ENCODE data around the gene PIK3R1.

PIK3R1 gene

GRCh38 chr5:68304421-68305052 lies 89.0 kb downstream of the PIK3R1 start:
- no peak overlapping the region for H3K9ac ChIP-seq (ENCODE audit: low read length in 5 of 5)
- H3K27ac ChIP-seq (ENCODE audit: low read depth, low read length): no peak overlapping the region
- H3K4me3 ChIP-seq (ENCODE audit: low read depth in 1 of 5, low read length in 5 of 5): no peak overlapping the region
- no peaks in the 10 kb centered on the region for H3K9me3 ChIP-seq (ENCODE audit: control insufficient read depth in 5 of 5, low read length in 5 of 5)
- no peaks in the 10 kb centered on the region for H3K27me3 ChIP-seq (ENCODE audit: control insufficient read depth in 5 of 5, insufficient read depth in 4 of 5, low read length in 5 of 5)
- peaks cover 2 to 13% (median 11%) of the 10 kb centered on the region in 5 donors for H3K36me3 ChIP-seq (ENCODE audit: control insufficient read depth in 5 of 5, insufficient read depth in 5 of 5, low read length in 5 of 5)
- peaks cover 0 to 2% (median 0%) of the 10 kb centered on the region in 5 donors for H3K4me1 ChIP-seq (ENCODE audit: control insufficient read depth in 5 of 5, insufficient read depth in 5 of 5, low read length in 5 of 5)

- Histone ChIP-seq H3K27me3 (ENCODE audit: control insufficient read depth in 5 of 5, insufficient read depth in 4 of 5, low read length in 5 of 5) (no peaks in the 10 kb centered on the region), H3K36me3 (ENCODE audit: control insufficient read depth in 5 of 5, insufficient read depth in 5 of 5, low read length in 5 of 5) (peaks cover 1 to 7% (median 6%) of the 10 kb centered on the region in 5 donors), H3K9ac (ENCODE audit: low read length in 5 of 5) (no peak overlapping the region), H3K4me3 (ENCODE audit: low read depth in 1 of 5, low read length in 5 of 5) (no peak overlapping the region), H3K9me3 (ENCODE audit: control insufficient read depth in 5 of 5, low read length in 5 of 5) (no peaks in the 10 kb centered on the region), H3K27ac (ENCODE audit: low read depth, low read length) (no peak overlapping the region), H3K4me1 (ENCODE audit: control insufficient read depth in 5 of 5, insufficient read depth in 5 of 5, low read length in 5 of 5) (no peaks in the 10 kb centered on the region)
Observed at GRCh38 chr5:68305223-68305870, 89.8 kb downstream of the PIK3R1 start.

GRCh38 chr5:68306361-68307014 lies 90.9 kb downstream of the PIK3R1 start:
- Histone ChIP-seq H3K9ac (ENCODE audit: low read length in 5 of 5) (no peak overlapping the region), H3K4me3 (ENCODE audit: low read depth in 1 of 5, low read length in 5 of 5) (no peak overlapping the region), H3K36me3 (ENCODE audit: control insufficient read depth in 5 of 5, insufficient read depth in 5 of 5, low read length in 5 of 5) (peaks cover 0 to 4% (median 0%) of the 10 kb centered on the region in 5 donors), H3K27me3 (ENCODE audit: control insufficient read depth in 5 of 5, insufficient read depth in 4 of 5, low read length in 5 of 5) (no peaks in the 10 kb centered on the region), H3K9me3 (ENCODE audit: control insufficient read depth in 5 of 5, low read length in 5 of 5) (no peaks in the 10 kb centered on the region), H3K4me1 (ENCODE audit: control insufficient read depth in 5 of 5, insufficient read depth in 5 of 5, low read length in 5 of 5) (no peaks in the 10 kb centered on the region), H3K27ac (ENCODE audit: low read depth, low read length) (no peak overlapping the region)

GRCh38 chr5:68313336-68313735 lies 97.8 kb downstream of the PIK3R1 start:
- Histone ChIP-seq H3K9me3 (ENCODE audit: control insufficient read depth in 5 of 5, low read length in 5 of 5) (no peaks in the 10 kb centered on the region), H3K4me3 (ENCODE audit: low read depth in 1 of 5, low read length in 5 of 5) (no peak overlapping the region), H3K27me3 (ENCODE audit: control insufficient read depth in 5 of 5, insufficient read depth in 4 of 5, low read length in 5 of 5) (no peaks in the 10 kb centered on the region), H3K36me3 (ENCODE audit: control insufficient read depth in 5 of 5, insufficient read depth in 5 of 5, low read length in 5 of 5) (no peaks in the 10 kb centered on the region), H3K9ac (ENCODE audit: low read length in 5 of 5) (no peak overlapping the region), H3K27ac (ENCODE audit: low read depth, low read length) (no peak overlapping the region), H3K4me1 (ENCODE audit: control insufficient read depth in 5 of 5, insufficient read depth in 5 of 5, low read length in 5 of 5) (no peaks in the 10 kb centered on the region)

- H3K4me1 ChIP-seq (ENCODE audit: control insufficient read depth in 5 of 5, insufficient read depth in 5 of 5, low read length in 5 of 5): no peaks in the 10 kb centered on the region
- no peaks in the 10 kb centered on the region for H3K27me3 ChIP-seq (ENCODE audit: control insufficient read depth in 5 of 5, insufficient read depth in 4 of 5, low read length in 5 of 5)
- H3K36me3 ChIP-seq (ENCODE audit: control insufficient read depth in 5 of 5, insufficient read depth in 5 of 5, low read length in 5 of 5): no peaks in the 10 kb centered on the region
- H3K9me3 ChIP-seq (ENCODE audit: control insufficient read depth in 5 of 5, low read length in 5 of 5): no peaks in the 10 kb centered on the region
- no peak overlapping the region for H3K4me3 ChIP-seq (ENCODE audit: low read depth in 1 of 5, low read length in 5 of 5)
- H3K9ac ChIP-seq (ENCODE audit: low read length in 5 of 5): no peak overlapping the region
- H3K27ac ChIP-seq (ENCODE audit: low read depth, low read length): no peak overlapping the region
Observed at GRCh38 chr5:68314465-68314864, 98.9 kb downstream of the PIK3R1 start.

GRCh38 chr5:68315679-68316271 lies 100.2 kb downstream of the PIK3R1 start:
- H3K4me3 ChIP-seq (ENCODE audit: low read depth in 1 of 5, low read length in 5 of 5): no peak overlapping the region
- H3K9ac ChIP-seq (ENCODE audit: low read length in 5 of 5): no peak overlapping the region
- no peaks in the 10 kb centered on the region for H3K9me3 ChIP-seq (ENCODE audit: control insufficient read depth in 5 of 5, low read length in 5 of 5)
- H3K27ac ChIP-seq (ENCODE audit: low read depth, low read length): no peak overlapping the region
- H3K36me3 ChIP-seq (ENCODE audit: control insufficient read depth in 5 of 5, insufficient read depth in 5 of 5, low read length in 5 of 5): no peaks in the 10 kb centered on the region
- H3K4me1 ChIP-seq (ENCODE audit: control insufficient read depth in 5 of 5, insufficient read depth in 5 of 5, low read length in 5 of 5): peaks cover 0 to 3% (median 0%) of the 10 kb centered on the region in 5 donors
- no peaks in the 10 kb centered on the region for H3K27me3 ChIP-seq (ENCODE audit: control insufficient read depth in 5 of 5, insufficient read depth in 4 of 5, low read length in 5 of 5)

- no peak overlapping the region for H3K27ac ChIP-seq (ENCODE audit: low read depth, low read length)
- no peak overlapping the region for H3K9ac ChIP-seq (ENCODE audit: low read length in 5 of 5)
- peaks cover 0 to 3% (median 0%) of the 10 kb centered on the region in 5 donors for H3K4me1 ChIP-seq (ENCODE audit: control insufficient read depth in 5 of 5, insufficient read depth in 5 of 5, low read length in 5 of 5)
- H3K27me3 ChIP-seq (ENCODE audit: control insufficient read depth in 5 of 5, insufficient read depth in 4 of 5, low read length in 5 of 5): no peaks in the 10 kb centered on the region
- no peaks in the 10 kb centered on the region for H3K36me3 ChIP-seq (ENCODE audit: control insufficient read depth in 5 of 5, insufficient read depth in 5 of 5, low read length in 5 of 5)
- no peaks in the 10 kb centered on the region for H3K9me3 ChIP-seq (ENCODE audit: control insufficient read depth in 5 of 5, low read length in 5 of 5)
- H3K4me3 ChIP-seq (ENCODE audit: low read depth in 1 of 5, low read length in 5 of 5): no peak overlapping the region
Observed at GRCh38 chr5:68316469-68316868, 100.9 kb downstream of the PIK3R1 start.

GRCh38 chr5:68317646-68318045 lies 102.1 kb downstream of the PIK3R1 start:
- H3K9ac ChIP-seq (ENCODE audit: low read length in 5 of 5): no peak overlapping the region
- H3K4me3 ChIP-seq (ENCODE audit: low read depth in 1 of 5, low read length in 5 of 5): no peak overlapping the region
- H3K9me3 ChIP-seq (ENCODE audit: control insufficient read depth in 5 of 5, low read length in 5 of 5): no peaks in the 10 kb centered on the region
- no peak overlapping the region for H3K27ac ChIP-seq (ENCODE audit: low read depth, low read length)
- H3K27me3 ChIP-seq (ENCODE audit: control insufficient read depth in 5 of 5, insufficient read depth in 4 of 5, low read length in 5 of 5): no peaks in the 10 kb centered on the region
- H3K4me1 ChIP-seq (ENCODE audit: control insufficient read depth in 5 of 5, insufficient read depth in 5 of 5, low read length in 5 of 5): peaks cover 0 to 3% (median 0%) of the 10 kb centered on the region in 5 donors
- no peaks in the 10 kb centered on the region for H3K36me3 ChIP-seq (ENCODE audit: control insufficient read depth in 5 of 5, insufficient read depth in 5 of 5, low read length in 5 of 5)

- Histone ChIP-seq H3K27me3 (ENCODE audit: control insufficient read depth in 5 of 5, insufficient read depth in 4 of 5, low read length in 5 of 5) (no peaks in the 10 kb centered on the region), H3K9me3 (ENCODE audit: control insufficient read depth in 5 of 5, low read length in 5 of 5) (no peaks in the 10 kb centered on the region), H3K4me3 (ENCODE audit: low read depth in 1 of 5, low read length in 5 of 5) (no peak overlapping the region), H3K4me1 (ENCODE audit: control insufficient read depth in 5 of 5, insufficient read depth in 5 of 5, low read length in 5 of 5) (peaks cover 0 to 3% (median 0%) of the 10 kb centered on the region in 5 donors), H3K36me3 (ENCODE audit: control insufficient read depth in 5 of 5, insufficient read depth in 5 of 5, low read length in 5 of 5) (no peaks in the 10 kb centered on the region), H3K27ac (ENCODE audit: low read depth, low read length) (no peak overlapping the region), H3K9ac (ENCODE audit: low read length in 5 of 5) (no peak overlapping the region)
Observed at GRCh38 chr5:68318955-68319705, 103.6 kb downstream of the PIK3R1 start.
